HL-60 (cell line): ENCODE results near the gene SOCS4.

ENCODE experiments used
- DNase-seq, 2 experiments: peaks; one replicate each; pipeline ENCODE4 v3.0.0-alpha.2; 2010 to 2020; ENCODE audit warnings: low read depth in 1 of 2, low spot score in 1 of 2
- H3K27ac ChIP-seq: fragments of 250-450 bp; sonication (Bioruptor Pico); replicated peaks from 2 replicates; pipeline ENCODE4 v1.5.1; 2020; ENCODE audit warnings: mild to moderate bottlenecking, moderate library complexity
- H3K27me3 ChIP-seq: fragments of 250-450 bp; sonication (Bioruptor Pico); 2 replicates; pipeline ENCODE4 v1.5.1; 2021; ENCODE audit warnings: mild to moderate bottlenecking, moderate library complexity; ENCODE audit not compliant: insufficient read depth, poor library complexity, severe bottlenecking
- H3K4me3 ChIP-seq: replicated peaks from 2 replicates; pipeline ENCODE4 v1.5.1; 2011; ENCODE audit warnings: mild to moderate bottlenecking, control low read depth, low read length; ENCODE audit not compliant: insufficient read depth
- GABPA ChIP-seq: IDR thresholded peaks from 2 replicates; pipeline ENCODE4 v1.6.1; 2012; ENCODE audit warnings: low read depth
- POLR2AphosphoS5 ChIP-seq: IDR thresholded peaks from 2 replicates; pipeline ENCODE4 v1.6.1; 2012; ENCODE audit warnings: low read depth
- SPI1 ChIP-seq: IDR thresholded peaks from 2 replicates; pipeline ENCODE4 v1.6.1; 2012; ENCODE audit warnings: low read depth, mild to moderate bottlenecking, borderline replicate concordance
- TF ChIP-seq, protein P1 (sequence below): IDR thresholded peaks from 2 replicates; pipeline ENCODE4 v1.6.1; 2012; ENCODE audit warnings: low read depth; ENCODE audit not compliant: insufficient replicate concordance
- TF ChIP-seq, protein P2 (sequence below): IDR thresholded peaks from one replicate; pipeline ENCODE4 v1.5.1; 2011; ENCODE audit warnings: low read length, control low read depth, inconsistent platforms; ENCODE audit not compliant: insufficient read depth

The SOCS4 gene

DNA sequence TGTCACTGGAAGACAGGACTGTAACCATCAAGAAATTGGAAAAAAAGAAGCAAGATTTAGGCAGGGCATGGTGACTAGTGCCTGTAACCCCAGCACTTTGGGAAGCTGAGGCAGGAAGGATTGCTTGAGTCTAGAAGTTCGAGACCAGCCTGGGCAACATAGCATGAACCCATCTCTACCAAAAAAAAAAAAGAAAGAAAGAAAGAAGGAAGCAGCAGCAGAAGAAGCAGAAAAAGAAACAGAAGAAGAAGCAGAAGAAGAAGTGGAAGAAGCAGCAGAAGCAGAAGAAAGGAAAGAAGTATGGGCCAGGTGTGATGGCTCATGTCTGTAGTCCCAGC is 71.5 kb downstream of the SOCS4 start:
- no peak overlapping the region for H3K27ac ChIP-seq
- H3K4me3 ChIP-seq = no peak overlapping the region
- no peaks in the 10 kb centered on the region for H3K27me3 ChIP-seq
- no peak for DNase-seq
- TF ChIP-seq, protein P1, sequence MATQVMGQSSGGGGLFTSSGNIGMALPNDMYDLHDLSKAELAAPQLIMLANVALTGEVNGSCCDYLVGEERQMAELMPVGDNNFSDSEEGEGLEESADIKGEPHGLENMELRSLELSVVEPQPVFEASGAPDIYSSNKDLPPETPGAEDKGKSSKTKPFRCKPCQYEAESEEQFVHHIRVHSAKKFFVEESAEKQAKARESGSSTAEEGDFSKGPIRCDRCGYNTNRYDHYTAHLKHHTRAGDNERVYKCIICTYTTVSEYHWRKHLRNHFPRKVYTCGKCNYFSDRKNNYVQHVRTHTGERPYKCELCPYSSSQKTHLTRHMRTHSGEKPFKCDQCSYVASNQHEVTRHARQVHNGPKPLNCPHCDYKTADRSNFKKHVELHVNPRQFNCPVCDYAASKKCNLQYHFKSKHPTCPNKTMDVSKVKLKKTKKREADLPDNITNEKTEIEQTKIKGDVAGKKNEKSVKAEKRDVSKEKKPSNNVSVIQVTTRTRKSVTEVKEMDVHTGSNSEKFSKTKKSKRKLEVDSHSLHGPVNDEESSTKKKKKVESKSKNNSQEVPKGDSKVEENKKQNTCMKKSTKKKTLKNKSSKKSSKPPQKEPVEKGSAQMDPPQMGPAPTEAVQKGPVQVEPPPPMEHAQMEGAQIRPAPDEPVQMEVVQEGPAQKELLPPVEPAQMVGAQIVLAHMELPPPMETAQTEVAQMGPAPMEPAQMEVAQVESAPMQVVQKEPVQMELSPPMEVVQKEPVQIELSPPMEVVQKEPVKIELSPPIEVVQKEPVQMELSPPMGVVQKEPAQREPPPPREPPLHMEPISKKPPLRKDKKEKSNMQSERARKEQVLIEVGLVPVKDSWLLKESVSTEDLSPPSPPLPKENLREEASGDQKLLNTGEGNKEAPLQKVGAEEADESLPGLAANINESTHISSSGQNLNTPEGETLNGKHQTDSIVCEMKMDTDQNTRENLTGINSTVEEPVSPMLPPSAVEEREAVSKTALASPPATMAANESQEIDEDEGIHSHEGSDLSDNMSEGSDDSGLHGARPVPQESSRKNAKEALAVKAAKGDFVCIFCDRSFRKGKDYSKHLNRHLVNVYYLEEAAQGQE = no peak
- TF ChIP-seq, protein P2, sequence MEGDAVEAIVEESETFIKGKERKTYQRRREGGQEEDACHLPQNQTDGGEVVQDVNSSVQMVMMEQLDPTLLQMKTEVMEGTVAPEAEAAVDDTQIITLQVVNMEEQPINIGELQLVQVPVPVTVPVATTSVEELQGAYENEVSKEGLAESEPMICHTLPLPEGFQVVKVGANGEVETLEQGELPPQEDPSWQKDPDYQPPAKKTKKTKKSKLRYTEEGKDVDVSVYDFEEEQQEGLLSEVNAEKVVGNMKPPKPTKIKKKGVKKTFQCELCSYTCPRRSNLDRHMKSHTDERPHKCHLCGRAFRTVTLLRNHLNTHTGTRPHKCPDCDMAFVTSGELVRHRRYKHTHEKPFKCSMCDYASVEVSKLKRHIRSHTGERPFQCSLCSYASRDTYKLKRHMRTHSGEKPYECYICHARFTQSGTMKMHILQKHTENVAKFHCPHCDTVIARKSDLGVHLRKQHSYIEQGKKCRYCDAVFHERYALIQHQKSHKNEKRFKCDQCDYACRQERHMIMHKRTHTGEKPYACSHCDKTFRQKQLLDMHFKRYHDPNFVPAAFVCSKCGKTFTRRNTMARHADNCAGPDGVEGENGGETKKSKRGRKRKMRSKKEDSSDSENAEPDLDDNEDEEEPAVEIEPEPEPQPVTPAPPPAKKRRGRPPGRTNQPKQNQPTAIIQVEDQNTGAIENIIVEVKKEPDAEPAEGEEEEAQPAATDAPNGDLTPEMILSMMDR = no peak
- TF ChIP-seq GABPA (no peak), POLR2AphosphoS5 (no peak), SPI1 (no peak)
